Measurements from ENCODE around the gene GET4.

GET4 gene

GRCh38 chr7:876077-876971 is at the start of gene GET4:
TSS of gene GET4 (plus strand) at chr7:876554. CDS start at chr7:876646, 92 bp downstream.
- DNase-seq (ENCODE audit: low read depth, low spot score): peak; percentile 99

GRCh38 chr7:828793-829561 is 47.4 kb upstream of the GET4 start:
- DNase-seq (ENCODE audit: low read depth, low spot score): no peak

GRCh38 chr7:830069-830468 is 46.3 kb upstream of the GET4 start:
- no peak for DNase-seq (ENCODE audit: low read depth, low spot score)

- DNase-seq (ENCODE audit: low read depth, low spot score): peak; percentile 87
Measured at GRCh38 chr7:831596-832166, 44.7 kb upstream of the GET4 start.

- peak; percentile 84 for DNase-seq (ENCODE audit: low read depth, low spot score)
Measured at GRCh38 chr7:832167-832967, 44.0 kb upstream of the GET4 start, which contains the start of gene SUN1. TSS of gene SUN1 (plus strand) at chr7:832476. CDS start at chr7:832525, 49 bp downstream.

GRCh38 chr7:832968-833424 is 43.4 kb upstream of the GET4 start:
- DNase-seq (ENCODE audit: low read depth, low spot score): no peak

- DNase-seq (ENCODE audit: low read depth, low spot score): no peak
Measured at GRCh38 chr7:833601-834258, 42.6 kb upstream of the GET4 start.

GRCh38 chr7:834277-834676 is 42.1 kb upstream of the GET4 start:
- no peak for DNase-seq (ENCODE audit: low read depth, low spot score)

GRCh38 chr7:835021-835420 is 41.3 kb upstream of the GET4 start:
- DNase-seq (ENCODE audit: low read depth, low spot score): no peak

GRCh38 chr7:835485-836401 is 40.6 kb upstream of the GET4 start:
- no peak for DNase-seq (ENCODE audit: low read depth, low spot score)

- DNase-seq (ENCODE audit: low read depth, low spot score): peak; percentile 47
Measured at GRCh38 chr7:836429-836828, 39.9 kb upstream of the GET4 start.

GRCh38 chr7:837001-837400 is 39.4 kb upstream of the GET4 start:
- no peak for DNase-seq (ENCODE audit: low read depth, low spot score)

GRCh38 chr7:840001-840600 is 36.3 kb upstream of the GET4 start:
- no peak for DNase-seq (ENCODE audit: low read depth, low spot score)

GRCh38 chr7:841943-842342 is 34.4 kb upstream of the GET4 start:
- DNase-seq (ENCODE audit: low read depth, low spot score): no peak

GRCh38 chr7:842431-843031 is 33.8 kb upstream of the GET4 start:
- DNase-seq (ENCODE audit: low read depth, low spot score): no peak

- DNase-seq (ENCODE audit: low read depth, low spot score): no peak
Measured at GRCh38 chr7:843230-843629, 33.1 kb upstream of the GET4 start.

GRCh38 chr7:844043-844442 is 32.3 kb upstream of the GET4 start:
- DNase-seq (ENCODE audit: low read depth, low spot score): no peak

- DNase-seq (ENCODE audit: low read depth, low spot score): no peak
Measured at GRCh38 chr7:844514-844913, 31.8 kb upstream of the GET4 start.

- no peak for DNase-seq (ENCODE audit: low read depth, low spot score)
Measured at GRCh38 chr7:845091-845490, 31.3 kb upstream of the GET4 start.

Data from astrocyte of the hippocampus (primary cell).